HG02571 (cell line): ENCODE results near the gene BHLHE23.

Source experiments
- ATAC-seq: cut with Tn5 transposase; IDR thresholded peaks from one replicate; pipeline ENCODE4 v1.9.1; 2021; ENCODE audit warnings: mild to moderate bottlenecking, moderate library complexity; ENCODE audit not compliant: unreplicated experiment

The BHLHE23 gene

DNA sequence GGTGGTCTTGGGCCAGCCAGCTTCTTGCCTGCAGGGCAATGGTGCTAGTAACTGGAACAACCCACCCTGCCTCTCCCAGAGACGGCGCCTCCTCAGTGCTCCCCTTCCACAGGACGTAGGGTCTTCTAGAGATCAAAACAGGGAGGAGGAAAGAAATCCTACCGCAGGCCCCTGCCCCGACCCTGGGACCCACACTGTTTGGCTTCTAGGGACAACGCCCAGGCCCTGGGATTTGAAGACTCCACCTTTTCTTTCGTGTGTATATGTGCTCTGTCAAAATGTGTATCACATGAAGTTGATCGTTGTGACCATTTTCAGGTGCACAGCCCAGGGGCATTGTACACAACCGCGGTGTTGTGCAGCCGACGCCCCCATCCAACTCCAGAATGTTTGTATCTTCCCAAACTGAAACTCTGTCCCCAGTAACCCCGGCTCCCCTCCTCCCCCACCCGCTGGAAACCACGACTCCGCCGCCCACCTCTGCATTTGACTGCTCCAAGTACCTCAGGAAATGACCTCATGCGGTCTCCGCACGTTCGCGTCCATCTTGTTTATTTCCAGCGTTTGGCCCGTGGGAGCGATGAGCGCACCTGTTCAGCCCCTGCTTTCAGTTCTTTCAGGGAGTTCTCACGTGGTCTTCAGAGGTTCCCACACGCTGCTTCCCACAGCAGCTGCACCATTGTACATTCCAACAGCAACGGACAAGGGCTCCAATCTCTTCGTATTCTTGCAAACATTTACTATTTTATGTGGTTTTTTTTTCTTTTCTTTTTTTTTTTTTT is 3.4 kb upstream of the BHLHE23 start:
- peak; percentile 46 for ATAC-seq

DNA sequence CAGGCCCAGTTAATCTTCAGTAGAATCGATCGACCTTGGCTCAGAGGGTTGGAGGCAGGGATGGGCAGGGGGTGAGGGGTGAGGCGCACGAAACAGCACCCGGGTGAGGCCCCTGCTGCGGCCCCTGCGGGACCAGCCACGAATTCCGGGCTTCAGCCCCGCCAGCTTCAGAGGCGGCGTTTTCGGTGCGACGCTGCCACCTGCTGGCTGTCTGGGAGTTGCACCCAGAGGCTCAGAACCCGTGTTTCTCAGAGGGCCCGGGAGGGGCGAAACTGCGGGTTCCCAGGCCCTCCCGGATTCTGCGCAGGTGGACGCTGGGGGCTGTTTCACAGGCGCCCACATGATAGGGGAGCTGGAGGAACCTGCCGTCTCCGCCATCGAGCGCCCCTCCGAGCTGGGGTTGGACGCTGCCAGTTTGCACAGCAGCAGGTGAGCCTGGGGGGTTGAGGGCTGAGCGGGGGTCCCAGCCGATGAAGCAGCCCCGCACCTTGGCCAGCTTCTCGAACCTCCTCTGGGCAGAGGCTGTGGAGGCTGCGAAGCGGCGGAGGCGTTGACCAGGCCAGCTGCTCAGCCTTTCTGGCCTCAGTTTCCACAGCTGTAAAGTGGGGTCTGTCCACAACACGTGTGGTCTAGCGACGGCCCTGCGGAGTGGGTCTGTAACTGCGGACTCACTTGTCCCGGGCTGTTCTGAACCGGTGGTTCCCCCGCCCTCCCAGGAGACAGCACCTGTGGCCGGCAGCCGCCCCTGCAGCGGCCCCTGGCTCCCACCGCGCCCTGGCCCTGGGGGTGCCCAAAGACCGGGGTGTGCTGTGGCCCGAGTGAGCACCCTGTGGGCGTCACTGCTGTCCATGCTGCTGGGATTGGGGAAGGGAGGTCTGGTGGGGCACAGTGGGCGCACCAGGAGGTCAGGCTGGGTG is 2.5 kb upstream of the BHLHE23 start:
- peak; percentile 41 for ATAC-seq

GRCh38 chr20:63008541-63009044 is 1.8 kb upstream of the BHLHE23 start:
- ATAC-seq, result no peak

- ATAC-seq, result no peak
Observed at GRCh38 chr20:63007646-63008488, 1.1 kb upstream of the BHLHE23 start.

DNA sequence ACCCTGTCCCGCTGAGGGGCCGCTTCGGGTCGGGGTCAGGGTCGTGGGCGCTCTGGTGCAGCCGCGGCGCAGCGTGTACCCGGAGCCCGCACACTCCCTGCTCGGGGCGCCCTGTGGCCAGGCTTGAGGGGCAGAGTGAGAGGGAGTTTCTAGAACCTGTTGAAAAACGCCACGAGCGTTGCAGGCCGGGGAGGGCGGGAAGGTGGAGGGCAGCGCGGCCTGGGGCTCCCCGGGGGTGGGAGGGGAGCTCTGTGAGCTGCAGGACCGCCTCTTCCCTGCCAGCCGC is 539 bp upstream of the BHLHE23 start:
- no peak for ATAC-seq

GRCh38 chr20:63005862-63006539 is 763 bp downstream of the BHLHE23 start:
- ATAC-seq, result no peak

DNA sequence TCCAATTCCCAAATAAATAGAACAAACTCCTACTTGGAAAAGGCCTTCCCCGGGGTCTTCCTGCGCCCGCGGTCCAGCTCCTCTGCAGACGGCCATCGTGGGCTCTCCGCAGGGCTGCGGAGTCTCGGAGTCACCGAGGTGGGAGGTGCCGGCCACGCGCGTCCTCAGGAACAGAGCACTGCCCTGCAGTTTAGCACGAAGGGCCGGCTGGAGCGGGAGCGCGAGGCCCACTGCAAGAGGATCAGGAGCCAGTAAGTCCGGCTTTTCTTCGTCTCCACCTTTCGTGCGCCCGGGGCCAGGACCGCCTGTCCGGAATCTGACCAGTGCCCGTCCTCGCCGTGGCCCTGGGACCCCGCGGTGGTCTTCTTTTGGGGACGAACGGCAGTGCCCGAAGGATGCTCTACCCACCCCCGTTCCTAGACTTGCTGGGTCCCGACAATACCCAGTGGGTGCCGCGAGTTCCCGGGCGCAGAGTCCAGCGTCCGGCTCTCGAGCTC is 1.4 kb downstream of the BHLHE23 start:
- no peak for ATAC-seq

DNA sequence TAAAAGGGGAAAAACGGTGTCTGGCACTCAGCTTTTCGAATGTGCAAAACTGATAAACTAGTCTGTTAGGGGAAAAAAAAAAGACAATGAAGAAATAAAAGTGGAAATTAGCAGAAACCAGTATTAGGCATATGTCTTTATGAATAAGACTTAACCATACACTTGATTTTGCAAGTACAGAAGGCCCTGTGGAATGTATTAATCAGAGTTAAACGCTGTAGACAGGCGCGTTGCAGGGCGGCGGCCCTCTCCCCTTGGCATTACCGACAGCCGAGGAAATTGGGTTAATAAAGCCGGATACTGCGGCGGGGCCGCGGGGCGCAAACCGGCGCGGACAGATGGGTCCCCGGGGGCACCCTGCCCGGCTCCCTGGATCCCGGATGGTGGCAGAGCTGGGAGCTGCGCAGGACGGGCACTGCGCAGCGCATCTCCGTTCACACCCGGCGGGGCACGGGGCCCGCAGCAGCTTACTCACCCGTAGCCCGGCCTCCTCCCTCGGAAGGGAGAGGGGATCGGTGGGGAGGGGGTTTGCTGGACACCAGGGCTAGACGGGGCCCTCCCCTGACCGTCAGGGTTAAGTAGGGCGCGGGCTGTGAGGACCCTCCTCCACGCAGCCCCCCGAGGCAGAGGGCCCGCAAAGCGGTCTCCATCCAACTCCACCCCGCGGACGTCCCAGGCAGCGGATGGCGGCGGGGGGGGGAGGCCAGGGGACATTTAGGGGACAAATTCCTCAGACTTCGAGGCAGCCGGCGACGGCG is 2.0 kb downstream of the BHLHE23 start:
- no peak for ATAC-seq

DNA sequence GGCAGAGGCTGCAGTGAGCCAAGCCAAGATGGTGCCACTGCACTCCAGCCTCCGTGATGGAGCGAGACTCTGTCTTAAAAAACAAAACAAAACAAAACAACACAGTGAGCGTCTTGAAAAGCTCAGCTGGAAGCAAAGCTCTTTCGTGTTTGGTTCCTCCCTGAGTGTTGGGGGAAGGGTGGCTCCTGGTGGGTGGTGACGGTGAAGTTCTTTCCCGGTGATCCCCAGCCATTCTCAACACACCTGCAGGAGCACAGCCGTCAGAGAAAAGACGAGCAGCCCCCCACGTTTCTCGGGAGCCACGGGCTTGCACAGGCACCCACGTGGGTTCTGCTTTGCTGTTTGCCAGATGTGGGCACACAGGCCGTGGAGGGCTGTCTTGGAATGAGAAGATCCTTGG is 3.2 kb downstream of the BHLHE23 start:
- ATAC-seq, result no peak

GRCh38 chr20:63002511-63002910 is 4.3 kb downstream of the BHLHE23 start:
- no peak for ATAC-seq

- no peak for ATAC-seq
Observed at GRCh38 chr20:63000958-63001357, 5.8 kb downstream of the BHLHE23 start.

DNA sequence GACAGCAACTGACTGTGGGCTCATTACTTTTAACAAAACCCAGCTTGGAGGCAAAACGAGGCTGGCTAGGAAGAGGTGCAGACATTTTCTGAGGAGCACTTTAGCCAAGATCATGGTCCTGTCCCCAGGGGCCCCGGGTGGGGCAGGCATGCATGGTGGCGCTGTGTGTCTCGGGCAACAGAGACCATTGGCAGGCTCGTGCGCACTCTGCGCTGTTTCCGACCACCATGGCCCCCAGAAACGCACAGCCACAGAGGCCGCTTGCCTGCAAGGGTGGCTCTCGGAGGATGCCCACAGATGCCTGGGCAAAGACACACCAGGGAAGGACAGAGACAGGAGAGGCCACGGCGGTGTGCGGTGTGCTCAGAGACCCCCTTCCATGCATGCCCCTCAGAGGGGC is 6.7 kb downstream of the BHLHE23 start:
- no peak for ATAC-seq

- ATAC-seq, result no peak
Observed at GRCh38 chr20:62999580-62999979, 7.2 kb downstream of the BHLHE23 start.

- ATAC-seq, result no peak
Observed at GRCh38 chr20:62998449-62998848, 8.3 kb downstream of the BHLHE23 start.

- ATAC-seq, result no peak
Observed at GRCh38 chr20:62997417-62998035, 9.2 kb downstream of the BHLHE23 start.

DNA sequence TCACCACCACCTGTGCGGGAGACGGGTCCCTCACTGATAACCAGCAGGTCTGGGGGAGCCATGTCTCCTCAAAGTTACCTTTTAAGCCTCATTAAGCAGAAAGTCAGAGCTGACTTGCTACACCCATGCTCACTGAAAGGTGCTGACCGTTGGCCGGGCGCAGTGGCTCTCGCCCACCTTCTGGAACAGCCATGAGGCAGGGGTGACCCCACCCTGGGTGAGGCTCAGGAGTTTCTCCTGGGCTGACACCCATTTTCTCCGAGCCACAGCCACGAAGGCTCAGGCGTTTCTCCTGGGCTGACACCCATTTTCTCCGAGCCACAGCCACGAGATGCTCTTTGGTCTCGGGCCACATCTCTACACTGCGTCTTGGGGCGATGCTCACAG is 10.2 kb downstream of the BHLHE23 start:
- ATAC-seq, result no peak

GRCh38 chr20:62995898-62996595 is 10.7 kb downstream of the BHLHE23 start:
- ATAC-seq, result no peak

- ATAC-seq, result no peak
Observed at GRCh38 chr20:62995481-62995880, 11.3 kb downstream of the BHLHE23 start.

DNA sequence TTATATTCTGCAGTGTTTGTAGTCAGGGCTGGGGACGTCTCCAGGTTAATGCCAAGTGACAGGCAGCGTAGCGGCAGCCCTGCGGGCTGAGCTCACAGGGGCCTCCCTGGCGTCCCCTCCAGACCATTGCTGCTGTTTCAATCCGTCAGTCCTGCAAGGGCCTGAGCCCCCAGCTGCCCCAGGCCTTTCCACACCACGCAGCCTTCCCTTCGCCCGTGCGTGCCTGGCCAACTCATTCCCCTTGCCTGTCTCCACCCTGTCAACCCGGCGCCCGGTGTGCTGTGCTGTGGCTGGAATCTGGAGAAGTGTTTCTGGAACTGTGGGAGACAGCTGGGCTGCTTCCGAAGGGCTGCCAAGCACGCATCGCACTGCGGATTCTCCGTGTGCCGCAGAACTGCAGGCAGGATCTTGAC is 11.9 kb downstream of the BHLHE23 start:
- no peak for ATAC-seq
